NK-92 (cell line): ENCODE results near the gene CCDC92.
"Not testable (repeated sequence)": the region's sequence is repeated elsewhere in the genome, so short reads cannot be mapped to it uniquely, and the experiment has no call there.

ENCODE experiments used
- DNase-seq: peaks from one replicate; lab custom pipeline; 2025; ENCODE audit not compliant: unreplicated experiment; lab: John Stamatoyannopoulos, UW

CCDC92 gene

DNA sequence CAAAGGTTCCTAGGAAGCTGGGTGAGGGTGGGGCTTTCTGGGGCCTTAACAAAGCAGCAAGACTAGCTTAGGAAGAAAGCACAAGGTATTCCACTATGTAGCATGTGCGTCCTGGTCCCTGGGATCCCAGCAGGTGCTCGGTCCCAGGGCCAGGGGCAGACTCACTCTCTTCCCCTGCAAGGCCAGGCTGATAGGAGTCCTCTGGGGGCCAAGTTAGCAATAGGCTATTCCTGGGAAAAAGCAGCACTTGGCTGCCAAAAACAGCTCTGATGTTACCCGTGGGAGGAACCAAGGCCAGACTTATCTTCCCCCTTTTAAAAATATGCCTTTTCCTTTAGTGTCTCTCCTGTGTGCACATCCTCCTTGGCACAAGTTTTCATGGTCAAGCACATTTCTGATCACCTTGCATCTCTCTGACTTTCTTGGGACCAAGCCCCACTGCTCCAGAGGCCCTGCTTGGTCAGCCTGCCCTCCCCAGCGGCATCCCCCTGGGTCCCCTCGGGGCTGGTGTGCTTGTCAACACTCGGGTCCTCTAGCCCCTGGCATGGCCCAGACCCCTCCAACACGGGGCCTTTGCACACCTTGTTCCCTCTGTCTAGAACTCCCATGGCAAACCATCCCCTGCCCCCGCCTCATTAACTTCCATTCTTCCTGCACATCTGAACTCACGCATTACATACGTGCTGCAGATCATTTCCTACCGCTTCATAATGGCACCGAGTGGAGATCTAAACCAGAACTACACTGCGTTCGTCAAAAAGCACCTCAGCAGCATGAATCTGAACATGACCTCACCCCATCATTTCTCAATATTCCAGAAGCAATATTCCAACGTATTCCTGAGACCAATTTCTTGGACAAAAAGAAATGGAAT is 21.9 kb downstream of the CCDC92 start:
- no peak for DNase-seq

DNA sequence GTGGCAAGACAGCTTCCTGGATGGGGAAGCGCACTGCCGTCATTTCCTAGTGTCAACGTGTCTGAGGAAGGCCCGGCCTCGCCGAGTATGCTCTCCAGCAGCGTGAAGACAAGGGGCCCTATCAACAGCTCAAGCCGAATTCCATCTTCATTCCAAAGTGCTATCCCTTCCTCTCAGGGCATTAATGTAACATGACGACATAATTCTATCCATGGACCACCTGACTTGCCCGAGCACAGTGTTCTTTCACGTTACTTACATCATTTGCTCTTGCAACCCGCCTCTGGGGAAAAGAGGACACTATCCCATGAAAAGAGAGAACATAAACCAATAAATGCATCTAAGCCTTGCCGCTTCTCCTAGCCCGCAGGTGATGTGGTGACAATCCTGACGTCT is 22.9 kb downstream of the CCDC92 start:
- no peak for DNase-seq

DNA sequence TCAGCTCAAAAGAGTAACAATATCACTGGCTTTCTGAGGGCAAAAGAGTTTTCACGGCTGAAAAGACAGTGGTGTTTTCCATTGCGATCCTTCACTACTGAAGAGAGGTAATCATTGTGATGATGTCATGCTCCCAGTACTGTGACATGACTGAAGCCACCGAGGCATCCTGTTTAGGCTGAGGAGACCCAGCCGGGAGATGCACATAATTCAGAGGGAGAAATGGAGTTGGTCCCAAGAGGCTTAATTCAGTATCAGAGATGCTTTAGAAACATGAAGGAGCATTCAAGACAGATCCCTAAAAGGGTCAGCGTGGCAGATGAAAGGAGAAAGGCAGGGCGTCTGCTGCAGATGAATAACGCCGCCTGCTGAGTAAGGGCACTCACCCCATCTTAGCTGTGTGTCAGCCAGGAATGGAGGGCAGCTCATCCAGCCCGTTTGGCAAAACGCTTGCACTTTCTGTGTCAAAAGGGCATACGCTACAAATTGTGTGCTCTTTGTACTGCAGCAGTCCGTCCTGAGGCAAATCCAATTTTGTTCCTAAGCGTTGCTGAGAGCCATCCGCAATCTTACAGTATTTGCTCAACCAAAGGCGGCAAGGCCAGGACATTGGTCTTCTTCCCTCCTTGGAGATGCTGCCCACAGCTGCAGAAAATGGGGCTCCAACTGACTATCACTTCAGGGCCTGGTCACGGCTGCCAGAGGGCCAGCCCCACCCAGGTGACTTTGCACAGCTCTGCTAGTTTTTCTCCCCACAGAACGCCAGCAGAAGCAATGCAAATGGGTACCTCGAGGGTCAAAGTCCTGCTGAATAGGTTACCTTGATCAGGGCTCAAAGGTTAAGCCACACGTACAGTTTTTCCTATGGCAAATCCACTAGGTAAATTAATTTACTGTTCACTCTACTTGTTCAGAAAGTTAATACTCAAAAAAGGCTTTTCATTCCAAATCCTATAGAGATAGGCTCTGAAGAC is 23.5 kb downstream of the CCDC92 start:
- DNase-seq: no peak

DNA sequence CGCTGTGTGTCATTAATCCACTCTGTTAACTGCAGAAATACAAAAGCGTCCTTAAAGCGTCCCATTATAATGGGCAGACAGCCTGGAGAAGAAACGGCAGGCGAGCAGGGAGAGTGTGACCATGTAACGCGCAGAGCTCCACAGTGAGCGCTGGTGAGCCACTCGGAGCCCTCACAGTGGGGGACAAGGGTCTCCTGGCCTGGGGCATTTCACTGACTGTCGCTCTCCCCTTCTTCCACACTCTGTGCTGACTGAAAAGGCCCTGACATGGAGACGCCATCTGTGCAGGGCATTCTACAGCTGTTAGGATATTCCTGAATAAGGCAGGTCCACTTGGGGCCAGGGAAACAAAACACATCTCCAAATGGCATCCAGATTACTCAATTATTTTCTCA is 24.2 kb downstream of the CCDC92 start:
- no peak for DNase-seq

DNA sequence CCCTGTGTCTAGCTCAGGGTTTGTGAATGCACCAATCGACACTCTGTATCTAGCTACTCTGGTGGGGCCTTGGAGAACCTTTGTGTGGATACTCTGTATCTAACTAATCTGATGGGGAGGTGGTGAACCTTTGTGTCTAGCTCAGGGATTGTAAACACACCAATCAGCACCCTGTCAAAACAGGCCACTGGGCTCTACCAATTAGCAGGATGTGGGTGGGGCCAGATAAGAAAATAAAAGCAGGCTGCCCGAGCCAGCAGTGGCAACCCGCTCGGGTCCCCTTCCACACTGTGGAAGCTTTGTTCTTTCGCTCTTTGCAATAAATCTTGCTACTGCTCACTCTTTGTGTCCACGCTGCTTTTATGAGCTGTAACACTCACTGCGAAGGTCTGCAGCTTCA is 25.1 kb downstream of the CCDC92 start:
- DNase-seq: not testable (repeated sequence)

DNA sequence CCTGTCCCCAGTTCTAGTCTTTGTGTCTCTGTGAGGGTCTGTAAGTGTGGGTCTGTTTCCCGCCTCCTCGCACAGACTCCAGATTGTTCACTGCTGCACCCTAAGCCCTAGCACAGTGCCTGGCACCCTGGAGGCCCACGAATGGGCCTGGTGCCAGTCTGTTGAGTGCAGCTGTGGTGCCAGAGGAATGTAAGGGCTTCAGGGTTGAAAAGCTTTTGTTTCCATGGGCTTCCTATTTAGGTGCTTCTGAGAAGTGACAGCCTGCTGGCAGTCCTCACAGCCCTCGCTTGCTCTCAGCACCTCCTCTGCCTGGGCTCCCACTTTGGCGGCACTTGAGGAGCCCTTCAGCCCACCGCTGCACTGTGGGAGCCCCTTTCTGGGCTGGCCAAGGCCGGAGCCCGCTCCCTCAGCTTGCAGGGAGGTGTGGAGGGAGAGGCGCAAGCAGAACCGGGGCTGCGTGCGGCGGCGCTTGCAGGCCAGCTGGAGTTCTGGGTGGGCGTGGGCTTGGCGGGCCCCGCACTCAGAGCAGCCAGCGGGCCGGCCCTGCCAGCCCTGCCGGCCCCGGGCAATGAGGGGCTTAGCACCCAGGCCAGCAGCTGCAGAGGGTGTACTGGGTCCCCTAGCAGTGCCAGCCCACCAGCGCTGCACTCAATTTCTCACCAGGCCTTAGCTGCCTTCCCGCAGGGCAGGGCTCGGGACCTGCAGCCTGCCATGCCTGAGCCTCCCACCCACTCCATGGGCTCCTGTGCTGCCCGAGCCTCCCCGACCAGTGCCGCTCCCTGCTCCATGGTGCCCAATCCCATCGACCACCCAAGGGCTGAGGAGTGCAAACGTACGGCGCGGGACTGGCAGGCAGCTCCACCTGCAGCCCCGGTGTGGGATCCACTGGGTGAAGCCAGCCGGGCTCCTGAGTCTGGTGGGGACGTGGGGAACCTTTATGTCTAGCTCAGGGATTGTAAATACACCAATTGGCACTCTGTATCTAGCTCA is 25.8 kb downstream of the CCDC92 start:
- not testable (repeated sequence) for DNase-seq

DNA sequence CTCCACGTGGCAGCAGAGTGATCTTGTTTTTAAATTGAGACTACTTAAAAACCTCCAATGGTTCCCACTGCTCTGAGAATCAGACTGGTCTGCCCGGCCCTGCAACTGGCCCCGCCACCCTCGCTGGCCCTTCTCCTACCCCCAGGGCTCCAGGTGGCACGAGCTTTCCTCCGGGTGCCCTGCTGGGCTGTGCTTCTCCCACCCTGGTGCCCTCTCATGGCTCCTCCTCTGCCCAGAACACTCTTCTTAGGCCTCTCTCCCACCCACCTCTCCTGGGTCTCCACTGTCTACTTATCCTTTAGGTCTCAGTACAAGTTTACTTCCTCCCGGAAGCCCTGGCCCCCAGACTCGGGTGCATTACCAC is 26.5 kb downstream of the CCDC92 start:
- no peak for DNase-seq

DNA sequence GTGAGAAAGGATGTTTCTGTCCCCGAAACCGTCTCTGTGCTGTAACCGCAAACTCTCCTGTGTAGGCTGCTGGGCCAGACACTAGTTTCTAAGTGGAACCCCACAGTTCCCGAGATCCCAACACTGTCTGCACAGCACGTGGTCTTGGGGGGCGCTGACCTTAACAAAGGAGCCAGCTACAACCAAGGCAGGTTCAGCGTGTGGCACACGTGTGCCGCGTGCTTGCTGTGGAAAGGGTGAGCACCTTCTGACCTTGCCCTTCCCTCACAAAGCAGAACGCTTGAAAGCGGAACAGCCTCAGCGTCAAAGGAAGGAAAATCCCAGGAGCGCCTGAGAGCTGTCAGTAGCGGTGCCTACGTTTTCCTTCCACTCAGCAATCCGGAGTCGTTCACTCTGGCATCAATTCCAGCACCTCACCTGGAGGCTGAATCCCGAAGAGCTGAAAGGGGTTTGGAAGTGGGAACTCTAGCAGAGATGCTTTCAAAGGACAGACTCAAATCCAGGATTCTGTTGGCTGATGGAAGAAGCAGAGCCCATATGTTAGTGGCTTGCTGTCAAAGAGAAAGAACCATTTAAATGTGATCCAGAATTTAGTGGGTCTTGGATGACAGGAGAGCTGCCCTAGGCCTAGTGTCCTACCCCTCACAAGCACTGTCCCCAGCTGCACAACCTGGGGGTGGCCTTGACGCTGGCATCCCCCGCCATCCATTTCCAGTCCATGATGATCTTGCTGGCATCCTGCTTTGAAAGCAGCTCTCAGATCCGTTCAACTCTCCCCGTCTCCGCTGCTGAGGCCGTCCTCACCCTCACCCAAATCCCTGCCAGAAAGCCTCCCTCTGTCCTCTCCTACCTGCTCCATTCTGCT is 27.1 kb downstream of the CCDC92 start:
- DNase-seq: no peak

DNA sequence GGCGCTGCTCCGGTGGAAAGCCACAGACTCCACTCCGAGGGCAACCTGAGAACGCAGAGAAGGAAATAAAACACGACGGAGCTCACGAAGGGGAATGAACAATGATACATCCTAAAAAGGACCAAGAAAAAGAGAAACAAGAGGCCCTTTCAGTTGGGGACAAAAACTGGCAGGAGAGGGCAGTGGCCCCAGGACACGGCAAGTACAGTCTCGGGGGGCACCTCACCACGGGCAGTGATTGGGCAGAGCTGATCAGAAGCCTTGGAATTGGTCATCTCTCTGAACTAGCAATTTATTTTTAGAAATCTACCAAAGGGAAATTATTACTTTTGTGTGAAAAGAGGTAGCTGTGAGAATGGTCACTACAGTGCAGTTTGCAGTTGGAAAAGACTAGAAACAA is 27.9 kb downstream of the CCDC92 start:
- DNase-seq: no peak

DNA sequence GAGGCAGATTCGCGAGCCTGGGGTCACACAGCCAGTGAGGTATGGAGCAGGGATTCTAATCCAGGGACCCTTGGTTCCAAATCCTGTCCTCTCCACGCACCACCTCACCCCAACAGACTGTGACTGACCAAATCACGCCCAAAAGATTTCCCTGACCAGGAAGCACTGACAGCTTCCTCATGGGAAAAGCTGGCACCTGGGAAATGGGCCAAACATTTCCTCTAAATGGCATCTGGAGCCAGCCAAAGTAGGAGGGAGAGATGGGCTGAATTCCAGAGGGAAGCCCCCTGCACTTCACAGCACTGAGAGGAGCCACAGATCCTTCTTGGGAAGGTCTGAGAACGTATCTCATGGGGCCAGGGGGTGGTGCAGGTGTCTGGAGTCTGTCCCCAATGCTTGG is 28.8 kb downstream of the CCDC92 start:
- DNase-seq: no peak

DNA sequence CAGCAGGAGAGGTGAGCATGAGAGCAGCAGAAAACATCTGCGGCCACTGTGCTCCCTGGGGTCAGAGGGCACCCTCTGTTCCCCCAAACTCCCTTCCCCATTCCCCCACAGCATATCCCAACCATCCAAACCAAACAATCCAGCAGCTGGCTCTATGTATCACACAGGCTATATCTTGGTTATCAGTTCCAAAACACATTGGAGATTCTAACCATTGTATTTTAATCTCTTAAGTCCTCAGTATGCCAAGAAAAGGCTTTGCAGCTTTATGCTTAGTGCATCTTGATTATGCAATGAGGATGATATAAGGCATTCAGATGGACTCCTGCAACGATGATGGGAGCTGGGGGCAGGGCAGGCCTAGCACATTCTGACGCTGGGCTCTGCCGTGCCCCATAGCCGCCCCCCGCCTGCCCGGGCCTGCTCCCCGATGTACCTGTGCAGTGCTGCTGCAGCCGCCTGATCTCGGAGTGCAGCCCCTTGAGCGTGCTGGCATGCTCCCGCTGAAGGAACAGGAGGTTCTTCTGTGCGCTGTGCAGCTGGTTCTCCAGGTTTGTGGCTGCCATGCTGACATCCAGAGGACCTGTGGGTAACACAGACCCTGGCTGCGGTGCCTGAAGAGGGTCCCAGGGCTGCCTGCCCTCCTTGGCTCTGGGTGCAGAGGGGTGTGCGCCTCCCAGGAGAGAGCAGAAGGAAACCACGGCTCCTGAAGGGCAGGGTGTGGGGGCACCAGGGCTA is 29.6 kb downstream of the CCDC92 start:
- no peak for DNase-seq

DNA sequence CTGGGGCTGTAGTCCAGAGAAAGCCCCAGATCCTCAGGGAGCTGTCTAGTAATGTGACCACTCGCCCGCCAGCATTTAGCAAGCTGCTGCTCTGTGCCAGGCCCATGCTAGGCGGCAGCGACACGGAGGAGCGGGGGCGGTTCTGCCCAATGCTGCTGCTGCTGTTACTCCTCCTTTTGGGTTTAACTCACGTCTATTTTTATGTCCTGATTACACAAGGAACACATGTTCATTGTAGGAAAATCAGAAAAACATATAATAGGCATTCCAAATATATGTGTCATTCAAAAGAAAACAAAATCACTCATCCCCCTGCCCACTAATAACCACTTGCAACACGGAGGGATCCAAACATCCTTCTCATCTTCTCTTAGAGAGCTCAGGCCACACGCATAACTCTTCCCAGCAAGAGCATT is 30.4 kb downstream of the CCDC92 start:
- no peak for DNase-seq

DNA sequence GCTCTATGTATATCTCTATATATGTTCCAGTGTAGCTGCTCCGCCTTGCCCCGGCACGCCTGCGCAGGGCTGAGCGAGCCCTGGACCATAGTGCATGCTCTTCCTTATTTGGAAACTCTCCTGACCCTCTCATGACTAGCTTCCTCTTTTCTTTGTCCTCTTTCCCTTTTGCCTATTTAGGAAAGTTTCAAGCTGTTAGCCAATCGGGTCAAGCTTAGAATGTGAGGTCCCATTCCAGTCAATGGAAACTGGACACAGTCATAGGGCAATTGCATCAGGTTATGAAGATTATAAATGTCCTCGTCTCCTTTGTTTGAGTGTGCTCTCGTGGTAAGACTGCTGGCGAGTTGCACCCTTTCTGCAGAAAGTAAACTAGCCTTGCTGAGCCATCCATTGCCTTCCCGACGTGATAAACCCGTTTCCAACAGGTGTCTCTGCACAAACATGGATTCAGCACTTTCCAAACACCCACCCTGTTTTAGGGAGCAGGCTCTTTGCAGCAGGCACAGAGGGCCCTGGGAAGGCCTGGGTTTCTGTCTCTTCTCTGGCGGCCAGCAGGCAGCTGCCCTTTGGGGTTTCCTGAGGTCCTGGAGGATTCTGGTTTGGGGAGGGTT is 30.9 kb downstream of the CCDC92 start:
- DNase-seq: no peak

DNA sequence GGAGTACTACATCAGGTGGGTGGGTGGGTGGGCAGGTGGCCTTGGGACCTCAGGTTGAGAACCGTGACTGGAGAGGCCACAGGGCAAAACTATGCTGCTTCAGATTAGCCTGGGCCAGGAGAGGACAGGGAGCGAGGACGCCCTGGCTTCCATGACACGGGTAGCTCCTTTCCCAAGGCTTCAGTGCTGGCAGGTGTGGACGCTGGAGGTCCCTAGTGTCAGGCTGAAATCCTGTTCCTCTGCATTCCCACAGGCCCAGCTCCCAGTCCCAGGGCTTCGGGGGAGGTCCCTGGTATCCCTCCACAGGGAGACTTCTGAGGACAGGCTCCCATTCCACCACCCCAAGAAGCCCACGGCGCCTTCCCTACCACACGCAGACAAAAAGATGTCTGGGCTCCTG is 31.6 kb downstream of the CCDC92 start:
- no peak for DNase-seq

DNA sequence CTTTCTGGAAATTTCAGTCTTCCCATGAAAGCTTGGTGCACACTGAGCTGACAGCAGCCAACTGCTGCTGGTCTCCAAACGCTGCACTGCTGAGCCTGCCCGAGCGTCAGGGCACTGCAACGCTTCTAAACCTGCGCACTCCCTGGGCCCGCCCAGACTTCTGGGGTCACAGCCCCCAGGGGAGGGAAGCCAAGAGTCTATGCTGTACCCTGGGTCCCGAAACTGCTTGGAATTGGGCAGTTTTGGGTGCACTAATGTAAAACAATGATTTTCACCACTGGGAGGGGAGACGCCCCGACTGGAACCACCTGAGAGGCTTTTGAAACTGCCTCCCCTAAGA is 32.0 kb downstream of the CCDC92 start:
- no peak for DNase-seq

DNA sequence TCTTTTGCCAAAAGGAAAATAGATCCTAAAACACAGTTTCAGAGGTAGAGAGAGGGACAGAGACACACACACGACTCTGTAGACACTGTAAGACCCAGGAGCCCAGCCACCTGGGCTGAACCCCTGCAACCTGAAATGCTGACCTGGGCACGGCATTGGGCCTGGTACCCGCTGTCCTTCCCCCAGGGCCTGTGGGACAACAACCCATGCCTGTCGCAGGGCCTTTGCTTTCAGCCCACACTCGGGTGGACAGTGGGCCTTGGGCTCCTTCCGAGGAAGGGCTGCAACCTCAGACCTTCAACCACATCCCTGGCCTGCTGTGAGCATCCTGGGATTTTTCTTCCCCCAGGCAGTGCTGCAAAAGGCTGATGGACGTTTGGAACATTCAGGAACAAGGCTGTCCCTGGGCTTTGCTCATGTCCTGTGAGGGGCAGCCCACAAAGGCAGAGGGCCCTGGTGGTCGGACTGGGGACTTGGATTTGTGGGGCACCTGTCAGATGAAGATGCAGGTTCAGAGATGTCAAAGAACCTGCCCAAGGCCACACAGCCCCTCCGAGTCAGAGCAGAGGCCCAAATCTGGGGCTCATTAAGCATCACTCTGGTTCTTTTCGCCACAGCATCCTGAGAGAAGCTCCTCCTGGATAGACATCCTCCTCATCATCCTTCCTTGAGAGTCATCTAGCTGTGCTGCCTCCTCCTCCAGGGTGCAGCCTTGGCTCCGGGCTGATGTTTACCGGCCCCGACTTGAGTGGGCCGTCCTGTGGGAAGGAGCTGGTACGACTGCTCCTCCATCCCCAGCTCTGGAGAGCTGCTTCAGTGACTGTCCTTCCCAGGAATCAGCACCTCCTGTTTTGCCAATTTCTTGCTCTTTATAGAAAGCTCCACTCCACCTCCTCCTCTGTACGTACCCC is 32.7 kb downstream of the CCDC92 start:
- DNase-seq: no peak

DNA sequence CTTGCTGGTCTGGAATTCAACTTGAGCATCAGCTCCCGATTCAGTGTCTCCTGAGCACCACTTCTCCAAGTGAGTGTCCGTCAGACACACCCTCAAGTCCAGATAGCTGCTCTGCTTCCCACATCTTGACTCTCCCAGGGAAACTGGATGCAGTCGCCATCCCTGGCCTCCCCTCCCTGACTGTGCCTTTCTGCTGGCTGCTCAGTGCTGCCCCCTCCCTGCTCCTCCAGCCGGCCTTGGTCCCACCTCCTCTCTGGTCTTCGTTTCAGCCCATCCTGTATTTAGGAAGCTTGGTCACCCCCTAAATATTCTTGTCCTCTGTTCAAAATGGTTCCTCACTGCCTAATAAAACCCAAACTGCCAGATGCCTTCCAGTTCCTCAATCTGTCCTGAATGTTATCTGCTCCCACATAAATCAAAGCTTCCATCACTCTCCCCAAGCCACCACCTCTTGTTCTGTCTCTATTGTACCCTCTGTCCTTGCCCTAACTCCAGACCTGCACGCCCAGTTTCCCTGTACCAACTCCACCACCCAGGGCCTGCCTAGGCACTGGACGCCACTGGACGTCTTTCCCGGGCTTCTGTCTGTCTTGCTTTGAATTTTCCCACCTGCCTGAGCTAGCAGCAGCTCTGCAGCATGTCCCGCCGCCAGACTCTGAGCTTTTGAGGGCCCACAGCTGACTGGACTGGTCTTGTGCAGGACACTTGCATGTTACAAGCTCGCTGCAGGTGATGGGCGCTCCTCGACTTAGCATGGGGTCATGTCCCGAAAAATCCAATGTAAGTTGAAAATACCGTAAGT is 33.8 kb downstream of the CCDC92 start:
- no peak for DNase-seq
